Measurements from ENCODE around the gene DCDC2. TPM values are rescaled to one million over a fixed set of nuclear protein-coding genes. Genes with fewer than 3 reads are reported as not detected.

The DCDC2 gene
- total and polyA plus RNA-seq, 2 experiments from 2014 or later, result 0.06 TPM; not detected in 1

- no peaks in the 10 kb centered on the region for H3K9me3 ChIP-seq (ENCODE audit: low read depth)
- H3K27ac ChIP-seq, result no peak overlapping the region
- no peak for TF ChIP-seq CTCF (IDR thresholded peaks at IDR 0.05; ENCODE audit: low read depth, low read length)
- no peak for DNase-seq (ENCODE audit: low read depth in 1 of 2, low spot score in 1 of 2)
- H3K4me3 ChIP-seq, result no peak overlapping the region
- no peaks in the 10 kb centered on the region for H3K27me3 ChIP-seq
- peaks cover 8% of the 10 kb centered on the region for H3K4me1 ChIP-seq (ENCODE audit: low read depth)
- H3K36me3 ChIP-seq, result no peaks in the 10 kb centered on the region
Measured at GRCh38 chr6:24287239-24287638, 70.6 kb downstream of the DCDC2 start.

GRCh38 chr6:24284006-24284405, 73.9 kb downstream of the DCDC2 start:
- no peaks in the 10 kb centered on the region for H3K36me3 ChIP-seq
- H3K9me3 ChIP-seq (ENCODE audit: low read depth), result no peaks in the 10 kb centered on the region
- H3K4me1 ChIP-seq (ENCODE audit: low read depth), result peaks cover 8% of the 10 kb centered on the region
- H3K27ac ChIP-seq, result peak overlapping the region; percentile 61
- no peak for DNase-seq (ENCODE audit: low read depth in 1 of 2, low spot score in 1 of 2)
- no peak overlapping the region for H3K4me3 ChIP-seq
- H3K27me3 ChIP-seq, result no peaks in the 10 kb centered on the region
- TF ChIP-seq CTCF (IDR thresholded peaks at IDR 0.05; ENCODE audit: low read depth, low read length), result no peak

- Histone ChIP-seq H3K27ac (peak overlapping the region; percentile 61), H3K27me3 (no peaks in the 10 kb centered on the region), H3K4me1 (ENCODE audit: low read depth) (peaks cover 8% of the 10 kb centered on the region), H3K36me3 (no peaks in the 10 kb centered on the region), H3K4me3 (no peak overlapping the region), H3K9me3 (ENCODE audit: low read depth) (no peaks in the 10 kb centered on the region)
- peak; percentile 91 for DNase-seq (ENCODE audit: low read depth in 1 of 2, low spot score in 1 of 2)
- peak; percentile 83 for TF ChIP-seq CTCF (IDR thresholded peaks at IDR 0.05; ENCODE audit: low read depth, low read length)
Measured at GRCh38 chr6:24283043-24283985, 74.5 kb downstream of the DCDC2 start.

- no peaks in the 10 kb centered on the region for H3K9me3 ChIP-seq (ENCODE audit: low read depth)
- no peaks in the 10 kb centered on the region for H3K36me3 ChIP-seq
- TF ChIP-seq CTCF (IDR thresholded peaks at IDR 0.05; ENCODE audit: low read depth, low read length), result peak; percentile 63
- H3K27me3 ChIP-seq, result no peaks in the 10 kb centered on the region
- no peak overlapping the region for H3K4me3 ChIP-seq
- DNase-seq (ENCODE audit: low read depth in 1 of 2, low spot score in 1 of 2), result peak; percentile 37 to 48
- H3K27ac ChIP-seq, result no peak overlapping the region
- no peaks in the 10 kb centered on the region for H3K4me1 ChIP-seq (ENCODE audit: low read depth)
Measured at GRCh38 chr6:24274441-24275083, 83.3 kb downstream of the DCDC2 start.

GRCh38 chr6:24273096-24273870, 84.6 kb downstream of the DCDC2 start:
- DNase-seq (ENCODE audit: low read depth in 1 of 2, low spot score in 1 of 2), result peak in 1 of 2 donors; percentile 14
- Histone ChIP-seq H3K4me1 (ENCODE audit: low read depth) (no peaks in the 10 kb centered on the region), H3K4me3 (no peak overlapping the region), H3K9me3 (ENCODE audit: low read depth) (no peaks in the 10 kb centered on the region), H3K27ac (no peak overlapping the region), H3K36me3 (no peaks in the 10 kb centered on the region), H3K27me3 (no peaks in the 10 kb centered on the region)
- no peak for TF ChIP-seq CTCF (IDR thresholded peaks at IDR 0.05; ENCODE audit: low read depth, low read length)

Data from cardiac muscle cell (in vitro differentiated cells and primary cell).